Suprapubic skin (tissue), 4 donors: ENCODE data around the gene DNAJC4. TPM values are rescaled to one million over a fixed set of nuclear protein-coding genes. Genes with fewer than 3 reads are reported as not detected.

Experiments used
- DNase-seq, 2 donors: peaks; one replicate each; pipeline ENCODE4 v3.0.0-alpha.2; 2019; ENCODE audit warnings: low spot score in 2 of 2
- H3K27ac ChIP-seq: fragments of 200-600 bp; sonication (generic); one replicate; pipeline ENCODE4 v1.5.1; 2019
- H3K27me3 ChIP-seq: fragments of 200-600 bp; sonication (generic); one replicate; pipeline ENCODE4 v1.5.1; 2019
- H3K36me3 ChIP-seq: fragments of 200-600 bp; sonication (generic); one replicate; pipeline ENCODE4 v1.5.1; 2019
- H3K4me1 ChIP-seq: fragments of 200-600 bp; sonication (generic); one replicate; pipeline ENCODE4 v1.5.1; 2019
- H3K4me3 ChIP-seq: fragments of 200-600 bp; sonication (generic); one replicate; pipeline ENCODE4 v1.5.1; 2019; ENCODE audit warnings: mild to moderate bottlenecking
- H3K9me3 ChIP-seq: fragments of 200-600 bp; sonication (generic); one replicate; pipeline ENCODE4 v1.5.1; 2019
- EP300 ChIP-seq: sonication (generic); formaldehyde crosslinking; IDR thresholded peaks from one replicate; pipeline ENCODE4 v1.6.1; 2017; ENCODE audit warnings: antibody characterized with exemption
- POLR2A ChIP-seq, 2 donors: fragments of 450-650 bp; IDR thresholded peaks; one replicate each; pipeline ENCODE4 v1.6.1; 2017; ENCODE audit warnings: antibody characterized with exemption in 2 of 2, mild to moderate bottlenecking in 2 of 2, moderate library complexity in 2 of 2
- POLR2AphosphoS5 ChIP-seq, 3 donors: sonication (generic); formaldehyde crosslinking; IDR thresholded peaks; one replicate each; pipeline ENCODE4 v1.6.1; 2017; ENCODE audit warnings: antibody characterized with exemption in 3 of 3
- WGBS: methylation state at CpG from one replicate; pipeline ENCODE4 v1.1.5; 2018; 5-methylcytosine and 5-hydroxymethylcytosine counted together
- total RNA-seq, 4 donors: library from RNA; depleted of rRNA; stranded (reverse); fragments of >200 nt; gene quantifications; one replicate each; pipeline ENCODE4 v1.1.0, GENCODE V29; 2016
- TF ChIP-seq, protein P1 (sequence below), 2 donors: fragments of 200-600 bp in 1 of 2; fragments of 450-650 bp in 1 of 2; sonication (generic) in 1 of 2; IDR thresholded peaks; one replicate each; pipeline ENCODE4 v1.5.1; 2016 to 2019; ENCODE audit warnings: antibody characterized with exemption in 2 of 2, mild to moderate bottlenecking in 1 of 2, moderate library complexity in 1 of 2

DNAJC4 gene
- total RNA-seq, 4 donors from 2014 or later: 26.9 to 55.1 (median 37.3) TPM

DNA sequence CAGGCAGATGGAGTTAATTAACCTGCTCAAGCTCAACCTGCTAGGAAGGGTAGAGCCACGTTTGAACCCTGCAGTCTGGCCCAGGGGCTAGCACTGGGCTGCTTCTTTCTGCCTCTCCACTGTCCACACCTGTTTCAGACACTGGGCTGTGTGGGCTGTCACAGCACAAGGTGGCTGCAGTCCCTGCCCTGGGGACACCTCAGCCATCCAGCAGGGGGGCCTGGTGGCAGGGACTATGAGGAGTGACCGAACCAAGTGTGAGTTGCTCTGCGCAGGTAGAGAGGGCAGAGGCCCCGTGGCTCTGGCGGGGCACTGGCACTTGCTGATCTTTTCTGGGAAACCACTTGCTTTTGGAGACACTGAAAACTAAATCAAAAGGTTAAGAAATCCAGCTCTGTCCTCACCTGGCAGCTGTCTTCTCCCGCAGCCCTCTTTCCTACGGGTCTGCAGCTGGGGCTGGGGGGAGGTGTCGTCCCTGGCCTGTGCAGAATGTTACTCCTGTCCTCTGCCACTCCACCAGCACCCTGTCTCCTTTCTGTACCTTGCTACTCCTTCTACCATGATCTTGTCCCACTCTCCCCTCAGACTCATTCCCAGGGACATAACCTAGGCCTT lies 48.3 kb downstream of the DNAJC4 start:
- no peak overlapping the region for H3K4me3 ChIP-seq
- 88% methylated on average over 8 of the region's 8 CpGs for WGBS
- TF ChIP-seq, protein P1, sequence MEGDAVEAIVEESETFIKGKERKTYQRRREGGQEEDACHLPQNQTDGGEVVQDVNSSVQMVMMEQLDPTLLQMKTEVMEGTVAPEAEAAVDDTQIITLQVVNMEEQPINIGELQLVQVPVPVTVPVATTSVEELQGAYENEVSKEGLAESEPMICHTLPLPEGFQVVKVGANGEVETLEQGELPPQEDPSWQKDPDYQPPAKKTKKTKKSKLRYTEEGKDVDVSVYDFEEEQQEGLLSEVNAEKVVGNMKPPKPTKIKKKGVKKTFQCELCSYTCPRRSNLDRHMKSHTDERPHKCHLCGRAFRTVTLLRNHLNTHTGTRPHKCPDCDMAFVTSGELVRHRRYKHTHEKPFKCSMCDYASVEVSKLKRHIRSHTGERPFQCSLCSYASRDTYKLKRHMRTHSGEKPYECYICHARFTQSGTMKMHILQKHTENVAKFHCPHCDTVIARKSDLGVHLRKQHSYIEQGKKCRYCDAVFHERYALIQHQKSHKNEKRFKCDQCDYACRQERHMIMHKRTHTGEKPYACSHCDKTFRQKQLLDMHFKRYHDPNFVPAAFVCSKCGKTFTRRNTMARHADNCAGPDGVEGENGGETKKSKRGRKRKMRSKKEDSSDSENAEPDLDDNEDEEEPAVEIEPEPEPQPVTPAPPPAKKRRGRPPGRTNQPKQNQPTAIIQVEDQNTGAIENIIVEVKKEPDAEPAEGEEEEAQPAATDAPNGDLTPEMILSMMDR (IDR thresholded peaks at IDR 0.05): no peak
- TF ChIP-seq EP300 (no peak), POLR2A (IDR thresholded peaks at IDR 0.05) (no peak), POLR2AphosphoS5 (IDR thresholded peaks at IDR 0.05) (no peak)
- no peaks in the 10 kb centered on the region for H3K27me3 ChIP-seq
- H3K36me3 ChIP-seq: peaks cover 14% of the 10 kb centered on the region
- H3K9me3 ChIP-seq: no peaks in the 10 kb centered on the region
- DNase-seq: no peak
- H3K4me1 ChIP-seq: peaks cover 23% of the 10 kb centered on the region
- H3K27ac ChIP-seq: no peak overlapping the region

DNA sequence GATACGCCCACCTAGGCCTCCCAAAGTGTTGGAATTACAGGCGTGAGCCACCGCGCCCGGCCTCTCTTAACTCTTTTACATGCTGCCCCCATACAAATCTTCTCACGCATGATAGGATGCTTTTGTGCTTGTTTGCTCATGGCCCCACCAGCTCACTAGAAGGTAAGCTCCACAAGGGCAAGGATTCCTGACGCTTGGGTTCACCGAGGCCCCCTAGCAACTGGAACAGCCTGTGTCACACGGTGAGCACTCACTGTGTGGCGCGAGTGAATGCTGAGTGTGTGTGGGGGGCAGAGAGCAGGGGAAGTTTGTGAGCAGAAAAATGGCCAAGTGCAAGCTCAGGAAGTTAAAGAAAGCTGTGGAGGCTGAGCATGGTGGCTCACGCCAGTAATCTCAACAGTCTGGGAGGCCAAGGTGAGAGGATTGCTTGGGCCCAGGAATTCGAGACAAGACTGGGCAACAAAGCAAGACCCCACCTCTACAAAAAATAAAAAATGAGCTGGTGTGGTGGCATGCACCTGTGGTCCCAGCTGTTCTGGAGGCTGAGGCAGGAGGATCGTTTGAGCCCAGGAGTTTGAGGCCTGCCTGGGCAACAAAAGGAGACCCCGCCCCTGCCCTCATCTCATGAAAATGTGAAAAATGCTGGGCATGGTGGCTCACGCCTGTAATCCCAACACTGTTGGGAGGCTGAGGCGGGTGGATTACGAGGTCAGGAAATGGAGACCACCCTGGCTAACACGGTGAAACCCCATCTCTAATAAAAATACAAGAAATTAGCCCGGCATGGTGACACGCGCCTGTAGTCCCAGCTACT lies 51.8 kb downstream of the DNAJC4 start:
- no peak for DNase-seq
- TF ChIP-seq POLR2A (IDR thresholded peaks at IDR 0.05): no peak
- TF ChIP-seq EP300: no peak
- no peak for TF ChIP-seq POLR2AphosphoS5 (IDR thresholded peaks at IDR 0.05)
- TF ChIP-seq, protein P1 (IDR thresholded peaks at IDR 0.05): no peak
- Histone ChIP-seq H3K9me3 (no peaks in the 10 kb centered on the region), H3K4me3 (no peak overlapping the region), H3K27ac (no peak overlapping the region), H3K27me3 (no peaks in the 10 kb centered on the region), H3K4me1 (peaks cover 33% of the 10 kb centered on the region), H3K36me3 (peaks cover 9% of the 10 kb centered on the region)
- WGBS: 92% methylated on average over 22 of the region's 22 CpGs

DNA sequence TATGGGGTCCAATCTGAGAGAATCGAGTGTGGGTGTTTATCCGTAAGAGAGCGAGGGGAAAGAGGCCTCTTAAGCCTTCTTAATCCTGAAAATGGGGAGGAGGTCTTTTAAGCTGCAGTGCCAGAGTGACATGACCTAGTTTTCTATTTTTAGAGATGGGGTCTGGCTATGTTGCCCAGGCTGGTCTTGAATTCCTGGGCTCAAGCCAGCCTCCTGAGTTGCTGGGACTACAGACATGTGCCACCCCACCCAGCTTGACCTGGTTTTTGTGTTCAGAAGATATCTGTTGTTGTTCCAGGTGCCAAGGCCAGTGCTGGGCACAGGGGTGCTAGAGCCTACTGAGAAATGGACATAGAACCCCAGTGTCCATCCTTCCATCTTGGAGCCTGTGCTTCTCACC lies 52.7 kb downstream of the DNAJC4 start:
- Histone ChIP-seq H3K36me3 (peaks cover 9% of the 10 kb centered on the region), H3K27ac (no peak overlapping the region), H3K4me3 (no peak overlapping the region), H3K4me1 (peaks cover 29% of the 10 kb centered on the region), H3K9me3 (no peaks in the 10 kb centered on the region), H3K27me3 (no peaks in the 10 kb centered on the region)
- TF ChIP-seq, protein P1 (IDR thresholded peaks at IDR 0.05): no peak
- TF ChIP-seq EP300 (no peak), POLR2A (IDR thresholded peaks at IDR 0.05) (no peak), POLR2AphosphoS5 (IDR thresholded peaks at IDR 0.05) (no peak)
- DNase-seq: no peak
- WGBS: 83% methylated on average over 3 of the region's 3 CpGs

Other genes starting within 250 kb of the DNAJC4 start
- gene OTUB1, start 244.1 kb upstream of the DNAJC4 start, total RNA-seq: 100 to 1,000 TPM in 1 of 4 donors, 10 to 100 TPM in 3; 78.4 to 117 (median 93.5) TPM
- not detected for gene FLRT1, start 194.6 kb upstream of the DNAJC4 start, total RNA-seq
- gene MACROD1, start 64.4 kb upstream of the DNAJC4 start, total RNA-seq: 10 to 100 TPM; 29.2 to 64.6 (median 46.2) TPM
- gene STIP1, start 44.4 kb upstream of the DNAJC4 start, total RNA-seq: 10 to 100 TPM; 47.1 to 93.9 (median 87.4) TPM
- gene FERMT3, start 23.8 kb upstream of the DNAJC4 start, total RNA-seq: 10 to 100 TPM in 2 of 4 donors, 1 to 10 TPM in 2; 4.7 to 22.2 (median 8.2) TPM
- gene TRPT1, start 4.4 kb upstream of the DNAJC4 start, total RNA-seq: 10 to 100 TPM; 48.4 to 62.2 (median 52.8) TPM
- 10 to 100 TPM; 44.5 to 66.1 (median 54.4) TPM for gene NUDT22, start 4.3 kb upstream of the DNAJC4 start, total RNA-seq
- gene VEGFB, start 4.0 kb downstream of the DNAJC4 start, total RNA-seq: 10 to 100 TPM; 56.1 to 75.0 (median 65.5) TPM
- 10 to 100 TPM; 43.9 to 64.7 (median 53.4) TPM for gene FKBP2, start 10.5 kb downstream of the DNAJC4 start, total RNA-seq
- 100 to 1,000 TPM; 127 to 220 (median 158) TPM for gene PPP1R14B, start 16.4 kb downstream of the DNAJC4 start, total RNA-seq
- gene PLCB3, start 21.0 kb downstream of the DNAJC4 start, total RNA-seq: 10 to 100 TPM; 33.3 to 46.9 (median 36.3) TPM
- 10 to 100 TPM; 57.1 to 71.9 (median 64.4) TPM for gene BAD, start 54.1 kb downstream of the DNAJC4 start, total RNA-seq
- 10 to 100 TPM; 17.8 to 30.0 (median 19.7) TPM for gene GPR137, start 55.3 kb downstream of the DNAJC4 start, total RNA-seq
- not detected for gene KCNK4, start 60.8 kb downstream of the DNAJC4 start, total RNA-seq
- gene CATSPERZ, start 69.8 kb downstream of the DNAJC4 start, total RNA-seq: not detected
- 10 to 100 TPM; 65.0 to 93.6 (median 74.3) TPM for gene ESRRA, start 75.0 kb downstream of the DNAJC4 start, total RNA-seq
- gene TRMT112, start 87.0 kb downstream of the DNAJC4 start, total RNA-seq: 100 to 1,000 TPM; 170 to 332 (median 255) TPM
- 100 to 1,000 TPM; 130 to 227 (median 187) TPM for gene PRDX5, start 87.6 kb downstream of the DNAJC4 start, total RNA-seq
- gene CCDC88B, start 109.7 kb downstream of the DNAJC4 start, total RNA-seq: 1 to 10 TPM; 3.3 to 8.3 (median 5.4) TPM
- gene RPS6KA4, start 128.6 kb downstream of the DNAJC4 start, total RNA-seq: 10 to 100 TPM; 29.4 to 46.0 (median 39.6) TPM